Left lung (tissue), 10 donors: ENCODE results near the gene PKD2. TPM values are rescaled to one million over a fixed set of nuclear protein-coding genes. Genes with fewer than 3 reads are reported as not detected.
"Not testable (repeated sequence)": the region's sequence is repeated elsewhere in the genome, so short reads cannot be mapped to it uniquely, and the experiment has no call there.

Source experiments
- ATAC-seq: fragments of 200-7000 bp; cut with Tn5 transposase; one replicate; pipeline ENCODE4 v1.9.1; 2020; ENCODE audit warnings: moderate library complexity
- DNase-seq, 4 donors: peaks; one replicate each; pipeline ENCODE4 v3.0.0-alpha.2; 2013 to 2020
- H3K27ac ChIP-seq, 2 donors: fragments of 200-600 bp; sonication (generic) in 1 of 2; one replicate each; pipeline versions ENCODE4 v1.5.0 to v1.8.0; 2020 to 2021
- H3K27me3 ChIP-seq, 2 donors: fragments of 200-600 bp; sonication (generic) in 1 of 2; one replicate each; pipeline versions ENCODE4 v1.5.0 to v1.8.0; 2020 to 2021
- H3K36me3 ChIP-seq, 2 donors: fragments of 200-600 bp; sonication (generic) in 1 of 2; one replicate each; pipeline versions ENCODE4 v1.5.0 to v1.8.0; 2020 to 2021
- H3K4me1 ChIP-seq, 2 donors: fragments of 200-600 bp; one replicate each; pipeline ENCODE4 v1.8.0; 2021
- H3K4me3 ChIP-seq, 2 donors: fragments of 200-600 bp; sonication (generic) in 1 of 2; one replicate each; pipeline versions ENCODE4 v1.5.0 to v1.8.0; 2020 to 2021; ENCODE audit warnings: mild to moderate bottlenecking in 1 of 2
- H3K9me3 ChIP-seq, 2 donors: fragments of 200-600 bp; sonication (generic) in 1 of 2; one replicate each; pipeline versions ENCODE4 v1.5.0 to v1.8.0; 2020 to 2021
- intact Hi-C, 2 donors: fragments of 100-400 bp; cut with DNase I; formaldehyde crosslinking; loops; one replicate each; pipeline versions ENCODE4 v1.11.2 to v1.14.2; 2022
- polyA plus RNA-seq, 6 donors: library from polyadenylated mRNA; unstranded; fragments of 120-200 nt; gene quantifications; one replicate each; pipeline ENCODE4 v1.2.1, GENCODE V29; 2013; ENCODE audit not compliant: insufficient read length in 6 of 6
- total RNA-seq, 2 donors: library from RNA; stranded (reverse); fragmentation: NEBNext Ultra II Directional; extraction: Animal tissue kit (Norgen Biotek cat#: 25700); gene quantifications; one replicate each; pipeline ENCODE4 v1.2.1, GENCODE V29; 2021
- TF ChIP-seq, protein P1 (sequence below), 2 donors: fragments of 200-600 bp; sonication (generic) in 1 of 2; IDR thresholded peaks; one replicate each; pipeline versions ENCODE4 v1.5.0 to v1.8.0; 2021; ENCODE audit warnings: antibody characterized with exemption in 2 of 2
- donor health status: DM: no; HTN: yes; CAD: no.
- donor health status: DM: no; HTN: no; CAD: no.

PKD2 gene
- total and polyA plus RNA-seq, 8 donors: 22.6 to 72.4 (median 62.0) TPM

DNA sequence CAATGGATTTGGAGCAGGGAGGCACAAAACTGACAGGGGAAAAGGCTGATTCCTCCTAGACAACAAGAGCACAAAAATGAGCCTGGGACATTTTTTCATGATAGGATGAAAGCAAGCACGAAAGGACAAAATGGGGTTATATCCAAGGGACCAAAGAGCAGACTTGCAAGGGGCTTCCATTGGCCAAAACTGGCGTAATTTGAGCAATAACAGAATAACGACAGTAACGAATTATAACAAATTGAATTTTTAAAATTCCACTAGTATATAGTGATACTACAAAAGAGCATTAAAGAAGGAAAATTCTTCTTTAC lies 21.6 kb upstream of the PKD2 start:
- H3K9me3 ChIP-seq: no peaks in the 10 kb centered on the region
- H3K27ac ChIP-seq: no peak overlapping the region
- TF ChIP-seq, protein P1, sequence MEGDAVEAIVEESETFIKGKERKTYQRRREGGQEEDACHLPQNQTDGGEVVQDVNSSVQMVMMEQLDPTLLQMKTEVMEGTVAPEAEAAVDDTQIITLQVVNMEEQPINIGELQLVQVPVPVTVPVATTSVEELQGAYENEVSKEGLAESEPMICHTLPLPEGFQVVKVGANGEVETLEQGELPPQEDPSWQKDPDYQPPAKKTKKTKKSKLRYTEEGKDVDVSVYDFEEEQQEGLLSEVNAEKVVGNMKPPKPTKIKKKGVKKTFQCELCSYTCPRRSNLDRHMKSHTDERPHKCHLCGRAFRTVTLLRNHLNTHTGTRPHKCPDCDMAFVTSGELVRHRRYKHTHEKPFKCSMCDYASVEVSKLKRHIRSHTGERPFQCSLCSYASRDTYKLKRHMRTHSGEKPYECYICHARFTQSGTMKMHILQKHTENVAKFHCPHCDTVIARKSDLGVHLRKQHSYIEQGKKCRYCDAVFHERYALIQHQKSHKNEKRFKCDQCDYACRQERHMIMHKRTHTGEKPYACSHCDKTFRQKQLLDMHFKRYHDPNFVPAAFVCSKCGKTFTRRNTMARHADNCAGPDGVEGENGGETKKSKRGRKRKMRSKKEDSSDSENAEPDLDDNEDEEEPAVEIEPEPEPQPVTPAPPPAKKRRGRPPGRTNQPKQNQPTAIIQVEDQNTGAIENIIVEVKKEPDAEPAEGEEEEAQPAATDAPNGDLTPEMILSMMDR (IDR thresholded peaks at IDR 0.05): no peak
- no peaks in the 10 kb centered on the region for H3K36me3 ChIP-seq
- intact Hi-C loops: no loop called here
- H3K4me1 ChIP-seq: no peaks in the 10 kb centered on the region
- H3K27me3 ChIP-seq: no peaks in the 10 kb centered on the region
- no peak for DNase-seq
- ATAC-seq: no peak
- H3K4me3 ChIP-seq: no peak overlapping the region

DNA sequence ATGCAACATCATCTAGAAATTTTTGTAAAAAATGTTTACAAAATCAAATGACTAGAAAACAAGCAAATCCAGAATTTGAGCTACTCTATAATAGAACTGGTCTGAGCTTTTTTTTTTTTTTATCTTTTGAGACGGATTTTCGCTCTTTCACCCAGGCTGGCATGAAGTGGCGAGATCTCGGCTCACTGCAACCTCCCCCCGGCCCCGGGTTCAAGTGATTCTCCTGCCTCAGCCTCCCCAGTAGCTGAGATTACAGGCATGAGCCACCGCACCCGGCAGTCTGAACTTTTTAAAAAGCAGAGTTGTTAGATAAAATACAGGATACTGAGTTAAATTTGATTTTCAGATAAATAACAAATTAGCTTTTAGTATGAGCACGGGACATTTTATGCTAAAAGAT lies 20.9 kb upstream of the PKD2 start:
- H3K36me3 ChIP-seq: no peaks in the 10 kb centered on the region
- no peaks in the 10 kb centered on the region for H3K27me3 ChIP-seq
- ATAC-seq (no peak), DNase-seq (peak in 1 of 4 donors; percentile 27)
- no peaks in the 10 kb centered on the region for H3K9me3 ChIP-seq
- no peak overlapping the region for H3K4me3 ChIP-seq
- intact Hi-C loops: no loop called here
- no peaks in the 10 kb centered on the region for H3K4me1 ChIP-seq
- H3K27ac ChIP-seq: no peak overlapping the region
- TF ChIP-seq, protein P1 (IDR thresholded peaks at IDR 0.05): no peak

DNA sequence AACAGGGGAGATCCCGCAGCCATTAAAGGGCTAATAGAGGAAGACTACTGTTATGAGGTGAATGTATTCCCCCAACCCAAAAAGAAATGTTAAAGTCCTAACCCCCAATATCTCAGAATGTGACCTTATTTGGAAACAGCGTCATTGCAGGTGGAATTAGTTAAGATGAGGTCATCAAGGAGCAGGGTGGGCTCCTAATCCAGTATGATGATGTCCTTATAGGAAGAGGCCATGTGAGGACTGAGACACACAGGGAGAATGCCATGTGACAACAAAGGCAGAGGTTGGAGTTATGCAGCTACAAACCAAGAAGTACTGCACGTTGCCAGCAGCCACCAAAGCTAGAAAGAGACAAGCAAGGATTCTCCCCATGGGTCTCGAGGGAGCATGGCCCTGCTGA lies 17.7 kb upstream of the PKD2 start:
- Histone ChIP-seq H3K4me3 (no peak overlapping the region), H3K27me3 (no peaks in the 10 kb centered on the region), H3K9me3 (no peaks in the 10 kb centered on the region), H3K4me1 (no peaks in the 10 kb centered on the region), H3K36me3 (no peaks in the 10 kb centered on the region), H3K27ac (no peak overlapping the region)
- TF ChIP-seq, protein P1 (IDR thresholded peaks at IDR 0.05): no peak
- intact Hi-C loops: no loop called here
- no peak for DNase-seq
- no peak for ATAC-seq

DNA sequence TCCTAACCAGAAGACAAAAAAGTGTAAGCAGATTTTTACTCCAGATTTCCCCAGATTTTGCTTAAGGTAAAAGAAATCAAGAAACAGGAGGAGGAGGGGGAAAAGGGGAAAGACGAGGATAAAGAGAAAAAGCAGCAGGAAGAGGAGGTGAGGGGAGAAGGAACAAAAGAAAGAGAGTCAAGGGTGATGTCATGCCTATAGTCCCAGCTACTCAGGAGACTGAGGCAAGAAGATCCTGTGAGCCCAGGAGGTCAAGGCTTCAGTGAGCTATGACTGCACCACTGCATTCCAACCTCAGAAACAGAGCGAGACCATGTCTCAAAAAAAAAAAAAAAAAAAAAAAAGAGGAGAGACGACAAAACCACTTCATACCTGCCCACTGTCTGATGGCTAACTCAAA lies 12.0 kb upstream of the PKD2 start:
- Histone ChIP-seq H3K4me3 (no peak overlapping the region), H3K4me1 (no peaks in the 10 kb centered on the region), H3K27me3 (no peaks in the 10 kb centered on the region), H3K9me3 (no peaks in the 10 kb centered on the region), H3K36me3 (no peaks in the 10 kb centered on the region), H3K27ac (no peak overlapping the region)
- ATAC-seq (no peak), DNase-seq (no peak)
- intact Hi-C loops: no loop called here
- TF ChIP-seq, protein P1 (IDR thresholded peaks at IDR 0.05): no peak

DNA sequence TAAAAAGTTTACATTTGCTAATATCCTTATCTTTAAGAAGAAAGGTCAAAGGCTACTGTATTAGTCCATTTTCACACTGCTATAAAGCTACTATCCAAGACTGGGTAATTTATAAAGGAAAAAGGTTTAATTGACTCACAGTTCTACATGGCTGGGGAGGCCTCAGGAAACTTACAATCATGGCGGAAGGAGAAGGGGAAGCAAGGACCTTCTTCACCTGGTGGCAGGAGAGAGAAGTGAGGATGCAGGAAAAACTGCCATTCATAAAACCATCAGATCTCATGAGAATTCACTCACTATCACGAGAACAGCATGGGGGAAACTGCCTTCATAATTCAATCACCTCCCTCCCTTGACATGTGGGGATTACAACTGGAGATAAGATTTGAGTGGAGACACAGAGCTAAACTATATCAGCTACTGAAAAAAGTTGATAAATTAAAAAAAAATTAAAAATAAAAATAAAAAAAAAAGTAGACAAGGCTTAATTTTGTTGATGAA lies 8.2 kb upstream of the PKD2 start:
- intact Hi-C loops, DNase-seq, ATAC-seq: not testable (repeated sequence)

DNA sequence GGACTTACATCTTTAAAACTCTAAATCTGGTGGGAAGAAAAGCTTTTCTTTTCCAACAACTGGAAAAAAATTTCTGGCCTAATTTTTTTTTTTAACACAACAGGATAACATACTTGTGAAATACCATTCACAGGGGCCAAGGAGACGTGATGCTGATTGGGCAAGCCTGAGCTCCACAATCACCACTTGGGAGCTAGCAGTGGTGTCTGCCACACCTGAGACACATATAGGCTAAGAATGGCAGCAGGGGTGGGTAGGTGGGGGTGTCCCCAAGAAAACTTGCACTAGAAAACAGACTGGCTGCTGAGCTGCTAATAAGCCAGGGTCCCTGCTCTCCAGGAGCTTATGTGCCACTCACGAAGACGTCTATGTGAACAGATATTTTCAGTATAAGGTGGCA lies 5.6 kb upstream of the PKD2 start:
- intact Hi-C loops: no loop called here
- H3K4me1 ChIP-seq: peaks cover 2 to 3% of the 10 kb centered on the region in 2 donors

More for the DNA sequence above, 8.2 kb upstream of the PKD2 start:
- not testable (repeated sequence) for H3K27ac ChIP-seq, H3K4me3 ChIP-seq, H3K9me3 ChIP-seq, H3K27me3 ChIP-seq, H3K4me1 ChIP-seq, H3K36me3 ChIP-seq

More for the DNA sequence above, 5.6 kb upstream of the PKD2 start:
- ATAC-seq (peak; percentile 12), DNase-seq (no peak)
- Histone ChIP-seq H3K9me3 (no peaks in the 10 kb centered on the region), H3K27me3 (no peaks in the 10 kb centered on the region), H3K4me3 (no peak overlapping the region), H3K27ac (no peak overlapping the region), H3K36me3 (no peaks in the 10 kb centered on the region)
- TF ChIP-seq, protein P1 (IDR thresholded peaks at IDR 0.05): no peak
